NCI-H2196 (cell line): Measurements from ENCODE around the gene PPFIA3.
A peak's percentile ranks its signal among the peaks of the same experiment; 100 is the strongest.

Experiments
- DNase-seq: peaks from one replicate; lab custom pipeline; 2025; ENCODE audit not compliant: unreplicated experiment; lab: John Stamatoyannopoulos, UW

Gene PPFIA3

GRCh38 chr19:49148784-49149651 is 29.7 kb downstream of the PPFIA3 start:
- DNase-seq: peak; percentile 97

- DNase-seq: peak; percentile 79
Observed at GRCh38 chr19:49149652-49150105, 30.3 kb downstream of the PPFIA3 start.

GRCh38 chr19:49150106-49150943 is 31.0 kb downstream of the PPFIA3 start:
- peak; percentile 91 for DNase-seq

- peak; percentile 51 for DNase-seq
Observed at GRCh38 chr19:49150944-49151243, 31.6 kb downstream of the PPFIA3 start.

GRCh38 chr19:49151267-49152118 is 32.1 kb downstream of the PPFIA3 start:
- DNase-seq: peak; percentile 98

GRCh38 chr19:49152119-49152550 is 32.8 kb downstream of the PPFIA3 start:
- no peak for DNase-seq

GRCh38 chr19:49153167-49153809 is 33.9 kb downstream of the PPFIA3 start:
- no peak for DNase-seq

- no peak for DNase-seq
Observed at GRCh38 chr19:49154279-49154678, 34.9 kb downstream of the PPFIA3 start.

- no peak for DNase-seq
Observed at GRCh38 chr19:49155005-49155819, 35.9 kb downstream of the PPFIA3 start, which contains the start of gene HRC. HRC (minus strand) TSS chr19:49155396; CDS start chr19:49155237, 159 bp downstream.

- no peak for DNase-seq
Observed at GRCh38 chr19:49155820-49156346, 36.5 kb downstream of the PPFIA3 start.

GRCh38 chr19:49157445-49158224 is 38.3 kb downstream of the PPFIA3 start, which contains the start of gene TRPM4:
TRPM4 (plus strand) TSS chr19:49157792; CDS start chr19:49157867, 75 bp downstream.
- DNase-seq: peak; percentile 90

GRCh38 chr19:49160450-49161189 is 41.3 kb downstream of the PPFIA3 start:
- no peak for DNase-seq

- peak; percentile 31 for DNase-seq
Observed at GRCh38 chr19:49161987-49162386, 42.6 kb downstream of the PPFIA3 start.

- peak; percentile 29 for DNase-seq
Observed at GRCh38 chr19:49165111-49165750, 45.9 kb downstream of the PPFIA3 start.

- DNase-seq: no peak
Observed at GRCh38 chr19:49165865-49166301, 46.5 kb downstream of the PPFIA3 start.

- DNase-seq: no peak
Observed at GRCh38 chr19:49167857-49168409, 48.6 kb downstream of the PPFIA3 start.

- no peak for DNase-seq
Observed at GRCh38 chr19:49168421-49168820, 49.1 kb downstream of the PPFIA3 start.
